SK-N-SH treated with all-trans-retinoic acid at 6 μM for 48 hours (cell line): ENCODE results near the gene WHRN.

Experiments used
- ATAC-seq: fragments of 200-7000 bp; cut with Tn5 transposase; 3 replicates; pipeline ENCODE4 v1.9.1; 2020; ENCODE audit warnings: mild to moderate bottlenecking, moderate library complexity
- ARNTL ChIP-seq: fragments of 450-650 bp; formaldehyde crosslinking; IDR thresholded peaks from 2 replicates; pipeline ENCODE4 v1.5.0; 2020; ENCODE audit warnings: low read depth, mild to moderate bottlenecking, moderate library complexity, borderline replicate concordance
- CSRNP3 ChIP-seq: fragments of 250-450 bp; sonication (Bioruptor Pico); IDR thresholded peaks from 2 replicates; pipeline ENCODE4 v1.5.1; 2021; ENCODE audit warnings: mild to moderate bottlenecking, moderate library complexity
- ESRRG ChIP-seq: fragments of 250-450 bp; sonication (Bioruptor Pico); IDR thresholded peaks from 2 replicates; pipeline ENCODE4 v1.6.1; 2021; ENCODE audit warnings: mild to moderate bottlenecking
- GLIS3 ChIP-seq: fragments of 250-450 bp; sonication (Bioruptor Pico); IDR thresholded peaks from 2 replicates; pipeline ENCODE4 v1.5.0; 2020; ENCODE audit warnings: mild to moderate bottlenecking, moderate library complexity
- ISL1 ChIP-seq: fragments of 250-450 bp; sonication (Bioruptor Pico); IDR thresholded peaks from 2 replicates; pipeline ENCODE4 v2.1.2; 2022; ENCODE audit warnings: mild to moderate bottlenecking, moderate library complexity
- OSR1 ChIP-seq: fragments of 250-450 bp; sonication (Bioruptor Pico); IDR thresholded peaks from 2 replicates; pipeline ENCODE4 v1.8.0; 2022; ENCODE audit warnings: moderate library complexity, mild to moderate bottlenecking, inconsistent platforms
- PATZ1 ChIP-seq: fragments of 250-450 bp; sonication (Bioruptor Pico); IDR thresholded peaks from 2 replicates; pipeline ENCODE4 v1.8.0; 2020; ENCODE audit warnings: mild to moderate bottlenecking, moderate library complexity, borderline replicate concordance
- PPARA ChIP-seq: fragments of 250-450 bp; sonication (Bioruptor Pico); IDR thresholded peaks from 2 replicates; pipeline ENCODE4 v1.5.0; 2020; ENCODE audit warnings: mild to moderate bottlenecking, borderline replicate concordance
- SNAI2 ChIP-seq: fragments of 250-450 bp; sonication (Bioruptor Pico); IDR thresholded peaks from 2 replicates; pipeline ENCODE4 v1.5.0; 2020; ENCODE audit warnings: mild to moderate bottlenecking, moderate library complexity
- TOX ChIP-seq: fragments of 250-450 bp; sonication (Bioruptor Pico); IDR thresholded peaks from 2 replicates; pipeline ENCODE4 v1.8.0; 2021; ENCODE audit warnings: mild to moderate bottlenecking, moderate library complexity, borderline replicate concordance
- ZC3H10 ChIP-seq: fragments of 250-450 bp; sonication (Bioruptor Pico); IDR thresholded peaks from 2 replicates; pipeline ENCODE4 v1.5.1; 2021; ENCODE audit warnings: mild to moderate bottlenecking, moderate library complexity
- ZFP3 ChIP-seq: fragments of 250-450 bp; sonication (Bioruptor Pico); IDR thresholded peaks from 2 replicates; pipeline ENCODE4 v1.5.0; 2020; ENCODE audit warnings: mild to moderate bottlenecking, moderate library complexity
- ZFP30 ChIP-seq: fragments of 450-650 bp; formaldehyde crosslinking; IDR thresholded peaks from 2 replicates; pipeline ENCODE4 v1.5.0; 2022; ENCODE audit warnings: mild to moderate bottlenecking, moderate library complexity
- ZNF565 ChIP-seq: fragments of 450-650 bp; formaldehyde crosslinking; conservative IDR thresholded peaks from 2 replicates; pipeline ENCODE4 v1.5.0; 2020; ENCODE audit warnings: low read depth, mild to moderate bottlenecking, moderate library complexity
- ZNF70 ChIP-seq: fragments of 450-650 bp; formaldehyde crosslinking; IDR thresholded peaks from 2 replicates; pipeline ENCODE4 v1.5.0; 2020; ENCODE audit warnings: mild to moderate bottlenecking, moderate library complexity
- ZNF8 ChIP-seq: fragments of 450-650 bp; formaldehyde crosslinking; IDR thresholded peaks from 2 replicates; pipeline ENCODE4 v1.5.0; 2020; ENCODE audit warnings: mild to moderate bottlenecking, moderate library complexity
- TF ChIP-seq, protein P1 (sequence below): fragments of 250-450 bp; sonication (Bioruptor Pico); IDR thresholded peaks from 2 replicates; pipeline ENCODE4 v1.5.0; 2020; ENCODE audit warnings: mild to moderate bottlenecking, moderate library complexity

WHRN gene

DNA sequence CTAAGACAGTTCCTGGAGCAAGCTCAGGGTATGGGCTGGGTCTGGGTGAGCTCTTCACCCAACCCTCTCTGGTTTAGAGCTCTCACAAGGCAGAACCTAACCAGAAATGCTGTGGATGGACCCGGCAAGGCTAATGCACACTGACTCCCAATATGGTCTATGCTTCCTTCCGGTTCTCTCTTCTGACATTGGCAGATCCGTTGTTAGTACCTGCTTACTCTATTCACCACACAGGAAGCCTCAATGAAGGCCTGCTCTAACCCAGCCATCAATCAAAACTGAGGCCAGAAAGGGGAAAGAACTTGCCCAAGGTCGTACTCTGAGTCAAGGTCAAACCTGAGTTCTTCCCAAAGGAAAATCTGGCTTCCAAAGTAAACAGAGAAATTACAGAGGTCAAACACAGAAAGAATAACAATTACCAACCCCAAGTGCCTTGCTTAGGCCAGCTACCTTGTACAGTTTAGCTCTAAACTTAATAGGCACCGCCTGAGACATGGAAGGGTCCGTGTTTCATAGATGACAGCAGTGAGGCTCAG is 71.5 kb downstream of the WHRN start:
- ATAC-seq, result no peak
- TF ChIP-seq CSRNP3 (no peak), ZFP3 (CRISPR knock-in tag) (no peak), PATZ1 (CRISPR knock-in tag) (no peak), ARNTL (CRISPR knock-in tag) (no peak), ZNF8 (CRISPR knock-in tag) (no peak), SNAI2 (CRISPR knock-in tag) (no peak), GLIS3 (no peak), TOX (CRISPR knock-in tag) (no peak), PPARA (CRISPR knock-in tag) (no peak), ZNF565 (CRISPR knock-in tag) (no peak)

GRCh38 chr9:114433086-114433485 is 72.2 kb downstream of the WHRN start:
- TF ChIP-seq PATZ1 (CRISPR knock-in tag), result no peak
- no peak for TF ChIP-seq SNAI2 (CRISPR knock-in tag)
- no peak for TF ChIP-seq ZFP3 (CRISPR knock-in tag)
- no peak for TF ChIP-seq ZNF8 (CRISPR knock-in tag)
- TF ChIP-seq PPARA (CRISPR knock-in tag), result no peak
- TF ChIP-seq, protein P1, sequence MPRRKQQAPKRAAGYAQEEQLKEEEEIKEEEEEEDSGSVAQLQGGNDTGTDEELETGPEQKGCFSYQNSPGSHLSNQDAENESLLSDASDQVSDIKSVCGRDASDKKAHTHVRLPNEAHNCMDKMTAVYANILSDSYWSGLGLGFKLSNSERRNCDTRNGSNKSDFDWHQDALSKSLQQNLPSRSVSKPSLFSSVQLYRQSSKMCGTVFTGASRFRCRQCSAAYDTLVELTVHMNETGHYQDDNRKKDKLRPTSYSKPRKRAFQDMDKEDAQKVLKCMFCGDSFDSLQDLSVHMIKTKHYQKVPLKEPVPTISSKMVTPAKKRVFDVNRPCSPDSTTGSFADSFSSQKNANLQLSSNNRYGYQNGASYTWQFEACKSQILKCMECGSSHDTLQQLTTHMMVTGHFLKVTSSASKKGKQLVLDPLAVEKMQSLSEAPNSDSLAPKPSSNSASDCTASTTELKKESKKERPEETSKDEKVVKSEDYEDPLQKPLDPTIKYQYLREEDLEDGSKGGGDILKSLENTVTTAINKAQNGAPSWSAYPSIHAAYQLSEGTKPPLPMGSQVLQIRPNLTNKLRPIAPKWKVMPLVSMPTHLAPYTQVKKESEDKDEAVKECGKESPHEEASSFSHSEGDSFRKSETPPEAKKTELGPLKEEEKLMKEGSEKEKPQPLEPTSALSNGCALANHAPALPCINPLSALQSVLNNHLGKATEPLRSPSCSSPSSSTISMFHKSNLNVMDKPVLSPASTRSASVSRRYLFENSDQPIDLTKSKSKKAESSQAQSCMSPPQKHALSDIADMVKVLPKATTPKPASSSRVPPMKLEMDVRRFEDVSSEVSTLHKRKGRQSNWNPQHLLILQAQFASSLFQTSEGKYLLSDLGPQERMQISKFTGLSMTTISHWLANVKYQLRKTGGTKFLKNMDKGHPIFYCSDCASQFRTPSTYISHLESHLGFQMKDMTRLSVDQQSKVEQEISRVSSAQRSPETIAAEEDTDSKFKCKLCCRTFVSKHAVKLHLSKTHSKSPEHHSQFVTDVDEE (CRISPR knock-in tag), result no peak
- ATAC-seq, result no peak

DNA sequence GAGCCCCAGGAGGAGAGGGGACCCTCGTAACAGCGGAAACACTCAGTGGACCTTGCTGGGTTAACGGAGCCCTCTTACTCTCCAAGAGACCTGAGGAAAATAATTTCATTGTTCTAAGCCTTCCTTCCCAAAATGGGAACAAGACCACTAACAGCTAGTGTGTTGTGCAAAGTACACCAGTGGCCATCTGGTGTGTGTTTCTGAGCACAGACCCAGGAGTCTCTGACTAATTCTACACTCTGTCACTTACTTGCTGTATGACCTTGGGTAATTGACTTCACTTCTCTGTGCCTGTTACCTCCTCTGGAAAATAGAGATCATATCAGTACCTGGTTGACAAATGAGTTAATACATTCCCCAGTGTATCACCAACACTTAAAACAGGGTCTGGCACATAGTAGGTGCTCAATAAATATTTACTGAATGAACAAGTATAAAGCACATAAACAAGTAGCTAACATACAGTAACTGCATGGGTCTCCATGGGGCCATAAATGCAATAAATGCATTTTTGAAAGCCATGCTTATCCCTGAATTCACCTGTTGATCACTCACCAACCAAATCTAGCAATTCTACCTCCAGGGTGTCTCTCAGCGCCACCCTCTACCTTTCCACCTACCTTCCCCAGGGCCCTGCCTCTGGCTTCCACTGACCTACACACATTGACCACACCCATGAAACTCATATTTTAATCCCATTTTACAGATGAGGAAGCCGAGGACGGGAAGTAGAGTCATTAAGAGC is 72.8 kb downstream of the WHRN start:
- TF ChIP-seq ISL1 (CRISPR knock-in tag), result no peak
- no peak for TF ChIP-seq OSR1
- no peak for TF ChIP-seq ZNF565 (CRISPR knock-in tag)
- no peak for TF ChIP-seq SNAI2 (CRISPR knock-in tag)
- TF ChIP-seq ZC3H10 (CRISPR knock-in tag), result no peak
- no peak for TF ChIP-seq ARNTL (CRISPR knock-in tag)
- no peak for TF ChIP-seq ZFP30
- TF ChIP-seq ZNF70 (CRISPR knock-in tag), result no peak
- no peak for TF ChIP-seq PATZ1 (CRISPR knock-in tag)
- TF ChIP-seq ESRRG (CRISPR knock-in tag), result no peak
- ATAC-seq, result no peak
